ENCODE data around the gene HSPA4. TPM values are rescaled to one million over a fixed set of nuclear protein-coding genes. Genes with fewer than 3 reads are reported as not detected.

Gene HSPA4
- total and polyA plus RNA-seq, 2 of the 13 experiments (the other 11 are each of a cell fraction or from before 2014, with no cell fraction given): 36.6 to 231 TPM

DNA sequence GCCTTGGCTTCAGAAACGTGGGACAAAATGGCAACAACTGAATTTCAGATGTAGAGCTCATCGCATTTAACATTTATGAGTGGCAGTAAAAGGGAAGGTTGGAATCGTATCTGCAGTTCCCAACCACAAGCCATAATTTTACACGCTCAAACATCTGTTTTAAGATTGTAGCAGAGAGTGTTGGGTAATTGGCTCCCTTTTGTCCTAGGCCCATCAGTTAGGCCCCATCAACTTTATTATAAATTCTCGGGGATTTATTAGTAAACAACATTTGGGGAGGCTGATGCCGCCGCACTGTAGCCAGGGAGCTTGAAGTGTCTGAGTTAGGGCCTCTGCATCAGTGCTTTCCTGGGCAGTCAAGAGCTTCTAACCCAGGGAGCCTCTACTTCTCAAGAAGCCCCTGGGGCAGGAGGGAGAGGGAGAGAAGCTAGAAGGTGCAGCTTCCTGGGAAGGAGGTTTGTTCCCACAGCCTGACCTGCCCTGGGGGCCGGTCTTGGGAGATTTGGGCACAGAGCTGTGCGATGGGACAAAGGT is 66.2 kb downstream of the HSPA4 start:
- TF ChIP-seq, protein P1, sequence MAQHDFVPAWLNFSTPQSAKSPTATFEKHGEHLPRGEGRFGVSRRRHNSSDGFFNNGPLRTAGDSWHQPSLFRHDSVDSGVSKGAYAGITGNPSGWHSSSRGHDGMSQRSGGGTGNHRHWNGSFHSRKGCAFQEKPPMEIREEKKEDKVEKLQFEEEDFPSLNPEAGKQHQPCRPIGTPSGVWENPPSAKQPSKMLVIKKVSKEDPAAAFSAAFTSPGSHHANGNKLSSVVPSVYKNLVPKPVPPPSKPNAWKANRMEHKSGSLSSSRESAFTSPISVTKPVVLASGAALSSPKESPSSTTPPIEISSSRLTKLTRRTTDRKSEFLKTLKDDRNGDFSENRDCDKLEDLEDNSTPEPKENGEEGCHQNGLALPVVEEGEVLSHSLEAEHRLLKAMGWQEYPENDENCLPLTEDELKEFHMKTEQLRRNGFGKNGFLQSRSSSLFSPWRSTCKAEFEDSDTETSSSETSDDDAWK (CRISPR knock-in tag; IDR thresholded peaks at IDR 0.05): no peak
- TF ChIP-seq GATAD2A (CRISPR knock-in tag; IDR thresholded peaks at IDR 0.05): no peak
- no peak for TF ChIP-seq BCLAF1 (IDR thresholded peaks at IDR 0.05)
- no peak for TF ChIP-seq POLR2G (IDR thresholded peaks at IDR 0.05; ENCODE audit: low read depth, low read length)
- no peak for TF ChIP-seq RBM22 (optimal IDR thresholded peaks at IDR 0.05; ENCODE audit: low read length)
- TF ChIP-seq NBN (conservative IDR thresholded peaks at IDR 0.05): no peak
- no peak for TF ChIP-seq ZBTB7A (CRISPR knock-in tag; IDR thresholded peaks at IDR 0.05)
- no peak for TF ChIP-seq PITX1 (CRISPR knock-in tag; IDR thresholded peaks at IDR 0.05)
- no peak for TF ChIP-seq KMT2A (CRISPR knock-in tag; IDR thresholded peaks at IDR 0.05)
- TF ChIP-seq, protein P2, sequence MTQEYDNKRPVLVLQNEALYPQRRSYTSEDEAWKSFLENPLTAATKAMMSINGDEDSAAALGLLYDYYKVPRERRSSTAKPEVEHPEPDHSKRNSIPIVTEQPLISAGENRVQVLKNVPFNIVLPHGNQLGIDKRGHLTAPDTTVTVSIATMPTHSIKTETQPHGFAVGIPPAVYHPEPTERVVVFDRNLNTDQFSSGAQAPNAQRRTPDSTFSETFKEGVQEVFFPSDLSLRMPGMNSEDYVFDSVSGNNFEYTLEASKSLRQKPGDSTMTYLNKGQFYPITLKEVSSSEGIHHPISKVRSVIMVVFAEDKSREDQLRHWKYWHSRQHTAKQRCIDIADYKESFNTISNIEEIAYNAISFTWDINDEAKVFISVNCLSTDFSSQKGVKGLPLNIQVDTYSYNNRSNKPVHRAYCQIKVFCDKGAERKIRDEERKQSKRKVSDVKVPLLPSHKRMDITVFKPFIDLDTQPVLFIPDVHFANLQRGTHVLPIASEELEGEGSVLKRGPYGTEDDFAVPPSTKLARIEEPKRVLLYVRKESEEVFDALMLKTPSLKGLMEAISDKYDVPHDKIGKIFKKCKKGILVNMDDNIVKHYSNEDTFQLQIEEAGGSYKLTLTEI (CRISPR knock-in tag; conservative IDR thresholded peaks at IDR 0.05): no peak
- ChIA-PET POLR2A (no interaction called here), CTCF (ENCODE audit: low intra/inter-chr PET ratio, low total read pairs) (no interaction called here)
- Histone ChIP-seq H2AFZ (ENCODE audit: low read length) (no peak overlapping the region), H3K36me3 (replicated peaks in 1 of 2; ENCODE audit: control insufficient read depth in 1 of 2, insufficient read depth in 2 of 2, low read length in 2 of 2) (no peaks in the 10 kb centered on the region), H4K20me1 (ENCODE audit: insufficient read depth, low read length) (no peaks in the 10 kb centered on the region), H3K9me3 (ENCODE audit: low read length) (no peaks in the 10 kb centered on the region), H3K27ac (ENCODE audit: extremely low read length, insufficient read depth, low read length) (no peak overlapping the region), H3K9ac (ENCODE audit: insufficient read depth, low read depth, low read length) (no peak overlapping the region), H3K27me3 (ENCODE audit: control insufficient read depth in 1 of 2, insufficient read depth in 2 of 2, low read length in 2 of 2) (peaks cover 4 to 37% of the 10 kb centered on the region in 2 experiments; a peak in 4 of 5 replicates), H3K79me2 (ENCODE audit: insufficient read depth, low read length) (no peaks in the 10 kb centered on the region), H3K4me2 (ENCODE audit: low read depth, low read length) (no peak overlapping the region), H3K4me1 (ENCODE audit: insufficient read depth, low read length) (peaks cover 24% of the 10 kb centered on the region), H3K4me3 (replicated peaks in 1 of 3; ENCODE audit: insufficient read depth in 1 of 3, low read depth in 2 of 3, low read length in 3 of 3) (no peak overlapping the region)
- FAIRE-seq (no peak), DNase-seq (ENCODE audit: low spot score) (no peak), ATAC-seq (no peak)
- intact Hi-C loops (cut with micrococcal nuclease; ENCODE audit: unreplicated experiment) (no loop called here), in situ Hi-C loops (cut with HindIII; ENCODE audit: extremely low pct_ligation_motif_present, low pct_unique_long_range_greater_than_20kb) (no loop called here)
- 48% methylated on average over 9 of the region's 9 CpGs for WGBS (ENCODE audit: low lambda C conversion rate)
- BruUV-seq (replicated peaks): no TSS peak
